ENCODE results near the gene RPS19BP1. TPM values are rescaled to one million over a fixed set of nuclear protein-coding genes. Genes with fewer than 3 reads are reported as not detected.

The RPS19BP1 gene
- total RNA-seq, 1 experiment from 2014 or later, result 102 TPM

GRCh38 chr22:39490135-39490798 is 42.3 kb downstream of the RPS19BP1 start:
- TF ChIP-seq NFYB (CRISPR knock-in tag; conservative IDR thresholded peaks at IDR 0.05; ENCODE audit: low read depth) (peak; percentile 76), SMAD3 (CRISPR knock-in tag; IDR thresholded peaks at IDR 0.05; ENCODE audit: borderline replicate concordance) (no peak), MAX (CRISPR knock-in tag; IDR thresholded peaks at IDR 0.05) (0 out of 2 replicates have a peak, but pooled peaks have one; percentile 58), USF2 (CRISPR knock-in tag; IDR thresholded peaks at IDR 0.05) (peak; percentile 98), USF1 (CRISPR knock-in tag; IDR thresholded peaks at IDR 0.05) (peak; percentile 98), FOXK1 (CRISPR knock-in tag; IDR thresholded peaks at IDR 0.05) (peak; percentile 17; the same call in 1 of the 2 replicates), SP1 (CRISPR knock-in tag; conservative IDR thresholded peaks at IDR 0.05) (peak; percentile 50; the same call in 1 of the 2 replicates), TP53 (CRISPR knock-in tag; IDR thresholded peaks at IDR 0.05) (no peak), IRF2 (CRISPR knock-in tag; IDR thresholded peaks at IDR 0.05; ENCODE audit: borderline replicate concordance, low read depth) (no peak)
- Mint-ChIP-seq H3K4me1 (peaks cover 8% of the 10 kb centered on the region), H3K9me3 (no peaks in the 10 kb centered on the region), H3K4me3 (peak overlapping the region; percentile 38), H3K36me3 (no peaks in the 10 kb centered on the region), H3K27ac (no peak overlapping the region), H3K27me3 (ENCODE audit: low read depth) (peaks cover 17% of the 10 kb centered on the region)
- ATAC-seq (peak; percentile 96), DNase-seq (ENCODE audit: low spot score) (peak; percentile 84)
- ChIA-PET CTCF (interaction anchor here (0.8 to 2.2 kb wide), 12 partner anchors 9 to 91 kb away, joined by 3 to 15 read pairs (median 4); partner anchors contain the start of genes ATF4, MIEF1 and TAB1), POLR2A (interaction anchor here (1.9 kb wide), 1 partner anchor 30 kb away, joined by 7 read pairs; the partner anchor contains the start of gene ATF4)

- H3K4me3 Mint-ChIP-seq, result peak overlapping the region; percentile 38
These were observed 43.2 kb downstream of the RPS19BP1 start for GRCh38 chr22:39489094-39490068.

More at GRCh38 chr22:39489094-39490068, 43.2 kb downstream of the RPS19BP1 start:
- POLR2A ChIA-PET, result interaction anchor here (1.9 kb wide), 1 partner anchor 31 kb away, joined by 7 read pairs; the partner anchor contains the start of gene ATF4
- TF ChIP-seq ETV6 (CRISPR knock-in tag; IDR thresholded peaks at IDR 0.05), result no peak
- TF ChIP-seq FOXK1 (CRISPR knock-in tag; IDR thresholded peaks at IDR 0.05), result no peak
- TF ChIP-seq SOX15 (CRISPR knock-in tag; IDR thresholded peaks at IDR 0.05), result no peak
- no peak for TF ChIP-seq NFE2L1 (CRISPR knock-in tag; IDR thresholded peaks at IDR 0.05)
- no peak for TF ChIP-seq IRF2 (CRISPR knock-in tag; IDR thresholded peaks at IDR 0.05; ENCODE audit: borderline replicate concordance, low read depth)
- TF ChIP-seq CDX4 (CRISPR knock-in tag; IDR thresholded peaks at IDR 0.05; ENCODE audit: borderline replicate concordance), result no peak
- no peak for TF ChIP-seq ZNF512 (CRISPR knock-in tag; IDR thresholded peaks at IDR 0.05; ENCODE audit: borderline replicate concordance)
- no peak for TF ChIP-seq STAT6 (CRISPR knock-in tag; conservative IDR thresholded peaks at IDR 0.05; ENCODE audit: low read depth)
- no peak for TF ChIP-seq ZNF232 (CRISPR knock-in tag; IDR thresholded peaks at IDR 0.05)
- no peak for TF ChIP-seq ELF4 (CRISPR knock-in tag; IDR thresholded peaks at IDR 0.05; ENCODE audit: low read depth)
- TF ChIP-seq ZNF219 (CRISPR knock-in tag; IDR thresholded peaks at IDR 0.05; ENCODE audit: borderline replicate concordance), result no peak
- no peak for TF ChIP-seq MYBL2 (CRISPR knock-in tag; IDR thresholded peaks at IDR 0.05)
- no peak for TF ChIP-seq MLX (CRISPR knock-in tag; IDR thresholded peaks at IDR 0.05)
- no peak for TF ChIP-seq NFYB (CRISPR knock-in tag; conservative IDR thresholded peaks at IDR 0.05; ENCODE audit: low read depth)
- TF ChIP-seq CREB1 (CRISPR knock-in tag; IDR thresholded peaks at IDR 0.05), result no peak
- no peak for TF ChIP-seq ATF3 (CRISPR knock-in tag; conservative IDR thresholded peaks at IDR 0.05)
- no peak for TF ChIP-seq TCF7 (CRISPR knock-in tag; IDR thresholded peaks at IDR 0.05; ENCODE audit: low read depth)
- CTCF ChIA-PET, result interaction anchor here (0.9 to 2.2 kb wide), 10 partner anchors 8 to 90 kb away, joined by 3 to 15 read pairs (median 6); partner anchors contain the start of genes ATF4, MIEF1 and TAB1
- Mint-ChIP-seq H3K27ac (no peak overlapping the region), H3K9me3 (no peaks in the 10 kb centered on the region), H3K4me1 (peaks cover 8% of the 10 kb centered on the region), H3K36me3 (no peaks in the 10 kb centered on the region), H3K27me3 (ENCODE audit: low read depth) (peaks cover 9% of the 10 kb centered on the region)
- ATAC-seq, result no peak
- no peak for DNase-seq (ENCODE audit: low spot score)

All from WTC11 (cell line).